HUES6 (cell line): ENCODE measurements around the gene HTR3B.

ENCODE experiments used
- H3K27ac ChIP-seq: 2 replicates; pipeline ENCODE4 v1.7.0; 2013; ENCODE audit warnings: low read depth, mild to moderate bottlenecking, low read length, inconsistent platforms
- H3K27me3 ChIP-seq: 2 replicates; pipeline ENCODE4 v1.6.1; 2013; ENCODE audit warnings: low read length; ENCODE audit not compliant: control insufficient read depth, insufficient read depth
- H3K36me3 ChIP-seq: 2 replicates; pipeline ENCODE4 v1.6.1; 2013; ENCODE audit warnings: low read length; ENCODE audit not compliant: control insufficient read depth, insufficient read depth
- H3K4me1 ChIP-seq: 2 replicates; pipeline ENCODE4 v1.6.1; 2013; ENCODE audit warnings: low read length; ENCODE audit not compliant: control insufficient read depth, insufficient read depth
- H3K4me3 ChIP-seq: 2 replicates; pipeline ENCODE4 v1.5.1; 2013; ENCODE audit warnings: low read depth, low read length
- H3K9ac ChIP-seq: one replicate; pipeline ENCODE4 v1.6.1; 2013; ENCODE audit warnings: mild to moderate bottlenecking, low read length
- H3K9me3 ChIP-seq: 2 replicates; pipeline ENCODE4 v1.6.1; 2013; ENCODE audit warnings: low read depth, low read length; ENCODE audit not compliant: control insufficient read depth, insufficient read depth

The HTR3B gene

GRCh38 chr11:113904379-113905101 lies at the start of gene HTR3B:
TSS of gene HTR3B (plus strand) at chr11:113904796. CDS start at chr11:113904934, 138 bp downstream.
- Histone ChIP-seq H3K9me3 (no peaks in the 10 kb centered on the region), H3K36me3 (no peaks in the 10 kb centered on the region)

DNA sequence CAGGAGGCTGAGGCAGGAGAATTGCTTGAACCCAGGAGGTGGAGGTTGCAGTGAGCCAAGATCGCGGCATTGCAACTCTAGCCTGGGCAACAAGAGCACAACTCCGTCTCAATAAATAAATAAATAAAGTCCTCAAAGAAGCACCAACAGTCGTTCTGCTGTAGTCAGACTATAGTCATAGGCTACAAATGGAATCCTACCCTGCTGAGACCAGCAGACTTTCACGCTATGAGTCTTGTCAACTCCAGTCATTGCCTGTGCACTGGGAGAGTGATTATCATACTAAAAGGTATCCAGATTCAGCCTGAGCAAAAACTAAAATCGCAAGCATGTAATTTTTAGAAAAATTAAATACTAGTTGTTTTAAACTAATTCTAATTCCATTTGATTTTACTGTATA lies 48.8 kb upstream of the HTR3B start:
- H3K9me3 ChIP-seq, result no peaks in the 10 kb centered on the region
- H3K4me1 ChIP-seq, result peaks cover 46% of the 10 kb centered on the region
- no peak overlapping the region for H3K9ac ChIP-seq
- H3K27ac ChIP-seq, result no peak overlapping the region
- H3K4me3 ChIP-seq, result no peak overlapping the region
- H3K27me3 ChIP-seq, result no peaks in the 10 kb centered on the region
- peaks cover 38% of the 10 kb centered on the region for H3K36me3 ChIP-seq

More at GRCh38 chr11:113904379-113905101, at the start of gene HTR3B:
- no peak within 1 kb of the TSS for H3K4me3 ChIP-seq
- H3K4me1 ChIP-seq, result peaks cover 18% of the 10 kb centered on the region
- no peak within 1 kb of the TSS for H3K27ac ChIP-seq
- no peak within 1 kb of the TSS for H3K9ac ChIP-seq
- H3K27me3 ChIP-seq, result no peaks in the 10 kb centered on the region

DNA sequence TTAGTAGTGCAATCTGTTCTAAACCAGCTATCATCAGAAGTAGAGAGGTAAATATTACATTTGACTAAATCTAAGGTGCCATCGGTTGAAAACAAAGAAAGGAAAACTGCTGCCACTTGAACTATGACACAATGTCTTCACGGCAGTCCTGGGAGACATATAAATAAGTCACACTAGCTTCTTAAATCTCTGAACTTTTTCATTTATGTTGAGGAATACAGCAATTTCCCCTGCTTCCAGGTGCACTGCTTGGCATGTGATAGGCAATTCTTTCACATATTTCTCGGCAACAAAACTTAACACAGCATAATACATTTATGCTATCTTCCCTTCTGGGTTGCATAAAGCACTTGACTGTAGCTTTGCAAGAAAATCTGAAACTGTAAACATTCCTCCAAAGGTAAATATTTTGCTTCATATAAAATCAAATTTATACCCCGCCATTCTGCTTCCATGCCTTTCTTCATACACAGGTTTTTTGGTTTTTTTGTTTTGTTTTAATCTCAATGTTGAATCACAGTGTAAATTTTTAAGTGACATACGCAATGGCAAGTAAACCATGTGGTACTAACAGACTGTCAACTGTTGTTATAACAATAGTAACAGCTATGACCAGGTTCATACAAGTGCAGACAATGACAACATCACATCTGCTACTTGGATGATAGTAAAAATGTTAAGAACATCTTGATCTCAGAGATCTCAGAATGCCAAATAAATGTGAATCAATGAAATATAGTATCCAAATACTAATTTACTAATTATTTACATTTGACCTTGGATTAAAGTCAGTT lies 47.4 kb upstream of the HTR3B start:
- H3K27me3 ChIP-seq, result no peaks in the 10 kb centered on the region
- H3K27ac ChIP-seq, result no peak overlapping the region; the same call in 1 of the 2 replicates
- H3K4me3 ChIP-seq, result no peak overlapping the region
- H3K36me3 ChIP-seq, result peaks cover 25% of the 10 kb centered on the region
- peaks cover 54% of the 10 kb centered on the region for H3K4me1 ChIP-seq
- no peak overlapping the region for H3K9ac ChIP-seq
- no peaks in the 10 kb centered on the region for H3K9me3 ChIP-seq

- Histone ChIP-seq H3K4me3 (no peak overlapping the region), H3K27me3 (no peaks in the 10 kb centered on the region), H3K9me3 (no peaks in the 10 kb centered on the region), H3K4me1 (peaks cover 55% of the 10 kb centered on the region), H3K9ac (peak overlapping the region; percentile 43), H3K36me3 (peaks cover 8% of the 10 kb centered on the region), H3K27ac (peak overlapping the region; percentile 83)
Measured at GRCh38 chr11:113859665-113860064, 44.9 kb upstream of the HTR3B start.

GRCh38 chr11:113862435-113862834 lies 42.2 kb upstream of the HTR3B start:
- H3K27ac ChIP-seq, result peak overlapping the region; percentile 19; the same call in 1 of the 2 replicates
- no peaks in the 10 kb centered on the region for H3K9me3 ChIP-seq
- peaks cover 41% of the 10 kb centered on the region for H3K4me1 ChIP-seq
- peak overlapping the region; percentile 10 for H3K9ac ChIP-seq
- H3K27me3 ChIP-seq, result no peaks in the 10 kb centered on the region
- peaks cover 34% of the 10 kb centered on the region for H3K36me3 ChIP-seq
- H3K4me3 ChIP-seq, result 0 out of 2 replicates have a peak overlapping the region, but pooled peaks have one; percentile 2

DNA sequence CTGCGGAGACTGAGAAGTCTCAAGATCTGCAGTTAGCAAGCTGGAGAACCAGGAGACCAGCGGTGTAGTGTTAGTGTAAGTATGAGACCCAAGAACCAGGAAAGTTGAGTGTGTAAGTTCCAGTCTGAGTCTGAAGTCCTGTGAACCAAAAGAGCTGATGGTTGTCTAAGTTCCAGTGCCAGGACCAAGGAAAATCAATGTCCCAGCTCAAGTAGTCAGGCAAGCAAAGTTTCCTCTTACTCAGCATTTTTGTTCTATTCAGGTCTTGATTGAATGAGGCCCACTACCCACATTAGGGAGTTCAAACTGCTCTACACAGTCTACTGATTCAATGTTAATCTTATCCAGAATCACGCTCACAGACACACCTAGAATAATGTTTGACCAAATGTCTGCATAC lies 40.2 kb upstream of the HTR3B start:
- no peaks in the 10 kb centered on the region for H3K27me3 ChIP-seq
- H3K9me3 ChIP-seq, result no peaks in the 10 kb centered on the region
- no peak overlapping the region for H3K4me3 ChIP-seq
- H3K36me3 ChIP-seq, result peaks cover 47% of the 10 kb centered on the region
- H3K9ac ChIP-seq, result no peak overlapping the region
- no peak overlapping the region for H3K27ac ChIP-seq
- peaks cover 30% of the 10 kb centered on the region for H3K4me1 ChIP-seq

- H3K4me3 ChIP-seq, result no peak overlapping the region
- peaks cover 22% of the 10 kb centered on the region for H3K4me1 ChIP-seq
- no peaks in the 10 kb centered on the region for H3K9me3 ChIP-seq
- no peak overlapping the region for H3K27ac ChIP-seq
- peaks cover 57% of the 10 kb centered on the region for H3K36me3 ChIP-seq
- H3K9ac ChIP-seq, result no peak overlapping the region
- H3K27me3 ChIP-seq, result no peaks in the 10 kb centered on the region
Measured at GRCh38 chr11:113865873-113866272, 38.7 kb upstream of the HTR3B start.

DNA sequence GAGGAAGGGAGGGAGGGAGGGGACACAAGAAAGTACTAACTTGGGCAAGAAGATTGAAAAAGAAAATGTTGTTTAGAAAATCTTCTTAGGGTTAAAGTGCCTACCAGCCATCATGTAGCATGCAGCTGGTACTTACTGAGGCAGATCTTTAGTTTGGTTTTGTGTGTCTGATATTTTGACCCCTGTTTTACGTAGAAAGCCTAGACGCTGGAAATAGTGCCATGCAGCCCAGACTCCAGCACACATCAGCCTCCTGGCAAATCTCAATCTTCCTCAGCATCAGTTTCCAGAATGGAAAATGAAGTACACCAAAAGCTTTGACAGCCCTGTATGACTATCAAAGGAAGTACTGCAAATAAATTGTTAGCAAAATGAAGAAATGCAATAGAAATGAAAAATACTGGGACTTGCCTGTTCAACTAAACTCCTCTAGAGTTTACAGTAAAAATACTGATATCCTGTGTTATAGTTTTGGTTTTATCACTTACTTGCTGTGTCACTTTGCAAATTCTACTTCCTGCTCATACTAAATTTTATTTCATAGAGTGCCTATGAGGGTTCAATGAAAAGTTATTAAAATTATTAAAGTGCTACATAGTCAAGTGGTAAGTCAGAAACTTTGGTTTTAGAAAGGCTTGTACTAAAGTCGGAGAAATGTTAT lies 36.6 kb upstream of the HTR3B start:
- Histone ChIP-seq H3K4me1 (peaks cover 19% of the 10 kb centered on the region), H3K9ac (no peak overlapping the region), H3K27me3 (no peaks in the 10 kb centered on the region), H3K36me3 (peaks cover 76% of the 10 kb centered on the region), H3K27ac (peak overlapping the region; percentile 12; the same call in 1 of the 2 replicates), H3K9me3 (no peaks in the 10 kb centered on the region), H3K4me3 (no peak overlapping the region)

GRCh38 chr11:113871336-113871735 lies 33.3 kb upstream of the HTR3B start:
- no peaks in the 10 kb centered on the region for H3K27me3 ChIP-seq
- no peak overlapping the region for H3K27ac ChIP-seq
- peak overlapping the region; percentile 8; the same call in 1 of the 2 replicates for H3K4me3 ChIP-seq
- no peaks in the 10 kb centered on the region for H3K9me3 ChIP-seq
- H3K9ac ChIP-seq, result no peak overlapping the region
- H3K4me1 ChIP-seq, result peaks cover 29% of the 10 kb centered on the region
- peaks cover 58% of the 10 kb centered on the region for H3K36me3 ChIP-seq

DNA sequence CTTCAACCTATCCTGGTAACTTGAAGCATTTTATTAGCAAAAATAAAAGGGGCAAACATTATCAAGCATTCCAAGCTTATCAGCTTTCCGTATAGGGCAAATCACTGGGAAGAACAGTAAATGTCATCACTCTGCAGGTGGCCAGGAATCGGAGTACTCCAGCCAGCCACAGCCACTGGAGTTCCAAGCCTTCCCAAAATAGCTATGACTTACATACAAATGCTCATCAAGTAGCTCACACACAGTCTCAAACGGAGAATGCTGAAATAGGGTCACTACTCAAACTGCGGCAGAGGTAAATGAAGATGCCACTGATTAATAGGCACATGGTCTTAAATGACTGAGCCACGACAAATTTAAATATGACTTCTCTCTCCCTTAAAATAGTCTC lies 31.4 kb upstream of the HTR3B start:
- Histone ChIP-seq H3K9me3 (no peaks in the 10 kb centered on the region), H3K27ac (no peak overlapping the region), H3K4me3 (peak overlapping the region; percentile 97), H3K9ac (peak overlapping the region; percentile 88), H3K27me3 (no peaks in the 10 kb centered on the region), H3K4me1 (peaks cover 34% of the 10 kb centered on the region), H3K36me3 (peaks cover 41% of the 10 kb centered on the region)
